BJ (cell line): ENCODE measurements around the gene MOB3A. TPM values are rescaled to one million over a fixed set of nuclear protein-coding genes. Genes with fewer than 3 reads are reported as not detected.

Source experiments
- CTCF ChIA-PET: fragments of 350-600 bp; formaldehyde crosslinking; extraction: SDS; loops from one replicate; lab custom pipeline; 2021; ENCODE audit warnings: antibody characterized with exemption, inconsistent platforms; lab: Yijun Ruan, JAX
- POLR2A ChIA-PET: fragments of 300-600 bp; sonication (Branson Sonifier 250); formaldehyde crosslinking; extraction: SDS; loops from one replicate; lab custom pipeline; 2021; ENCODE audit warnings: antibody characterized with exemption; lab: Charles Lee
- DNase-seq: peaks from one replicate; pipeline ENCODE4 v3.0.0-alpha.2; 2011; ENCODE audit warnings: low read depth
- H3K27me3 ChIP-seq: 2 replicates; pipeline ENCODE4 v1.6.0; 2011; ENCODE audit warnings: low read length; ENCODE audit not compliant: control insufficient read depth, insufficient read depth
- H3K36me3 ChIP-seq: 2 replicates; pipeline ENCODE4 v1.5.1; 2011; ENCODE audit warnings: low read length; ENCODE audit not compliant: control insufficient read depth, insufficient read depth
- H3K4me3 ChIP-seq: 2 replicates; pipeline ENCODE4 v1.5.1; 2011; ENCODE audit warnings: low read depth, mild to moderate bottlenecking, control low read depth, low read length
- polyA plus RNA-seq: library from polyadenylated mRNA; depleted of rRNA; stranded (reverse); fragments of >200 nt; gene quantifications from 2 replicates; pipeline ENCODE4 v1.2.3, GENCODE V29; 2011
- TF ChIP-seq, protein P1 (sequence below): IDR thresholded peaks from 2 replicates; pipeline ENCODE4 v1.5.1; 2011; ENCODE audit warnings: low read depth, mild to moderate bottlenecking, control low read depth, inconsistent platforms, low read length, moderate library complexity; ENCODE audit not compliant: insufficient read depth

The MOB3A gene
- polyA plus RNA-seq, 1 experiment: 50.5 TPM

DNA sequence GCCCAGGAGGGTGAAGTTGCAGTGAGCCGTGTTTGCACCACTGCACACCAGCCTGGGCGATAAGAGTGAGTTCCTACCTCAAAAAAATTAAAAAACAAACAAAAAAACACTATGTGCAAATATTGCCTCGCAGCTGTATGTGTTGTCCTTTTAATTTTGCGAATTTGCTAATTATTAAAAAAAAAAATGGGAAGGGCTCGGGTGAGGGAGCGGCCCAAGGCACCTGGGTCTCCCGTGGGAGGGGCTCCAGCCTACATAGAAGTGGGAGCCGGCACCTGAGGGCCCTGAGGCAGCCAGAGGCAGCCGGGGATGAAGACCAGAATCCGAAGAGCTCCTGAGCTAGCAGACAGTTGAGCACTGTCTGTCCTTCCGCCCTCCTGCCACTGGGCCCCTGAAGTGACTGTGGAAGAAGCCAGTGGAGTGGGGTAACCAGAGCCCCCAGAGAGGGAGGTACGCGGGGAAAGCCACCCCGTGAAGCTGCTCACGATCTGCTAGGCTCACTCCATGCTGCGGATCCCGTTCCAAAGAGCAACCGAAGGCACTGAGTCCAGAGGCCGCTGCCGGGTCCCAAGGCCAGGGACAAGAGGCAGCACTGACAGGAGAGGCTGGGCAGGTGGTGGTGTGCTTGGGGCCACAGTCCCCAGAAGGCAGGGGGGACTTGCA, 7.0 kb upstream of the MOB3A start:
- no peaks in the 10 kb centered on the region for H3K27me3 ChIP-seq
- H3K4me3 ChIP-seq: no peak overlapping the region
- TF ChIP-seq, protein P1, sequence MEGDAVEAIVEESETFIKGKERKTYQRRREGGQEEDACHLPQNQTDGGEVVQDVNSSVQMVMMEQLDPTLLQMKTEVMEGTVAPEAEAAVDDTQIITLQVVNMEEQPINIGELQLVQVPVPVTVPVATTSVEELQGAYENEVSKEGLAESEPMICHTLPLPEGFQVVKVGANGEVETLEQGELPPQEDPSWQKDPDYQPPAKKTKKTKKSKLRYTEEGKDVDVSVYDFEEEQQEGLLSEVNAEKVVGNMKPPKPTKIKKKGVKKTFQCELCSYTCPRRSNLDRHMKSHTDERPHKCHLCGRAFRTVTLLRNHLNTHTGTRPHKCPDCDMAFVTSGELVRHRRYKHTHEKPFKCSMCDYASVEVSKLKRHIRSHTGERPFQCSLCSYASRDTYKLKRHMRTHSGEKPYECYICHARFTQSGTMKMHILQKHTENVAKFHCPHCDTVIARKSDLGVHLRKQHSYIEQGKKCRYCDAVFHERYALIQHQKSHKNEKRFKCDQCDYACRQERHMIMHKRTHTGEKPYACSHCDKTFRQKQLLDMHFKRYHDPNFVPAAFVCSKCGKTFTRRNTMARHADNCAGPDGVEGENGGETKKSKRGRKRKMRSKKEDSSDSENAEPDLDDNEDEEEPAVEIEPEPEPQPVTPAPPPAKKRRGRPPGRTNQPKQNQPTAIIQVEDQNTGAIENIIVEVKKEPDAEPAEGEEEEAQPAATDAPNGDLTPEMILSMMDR: no peak
- POLR2A ChIA-PET: no interaction called here
- DNase-seq: no peak
- peaks cover 41% of the 10 kb centered on the region for H3K36me3 ChIP-seq
- CTCF ChIA-PET: no interaction called here

DNA sequence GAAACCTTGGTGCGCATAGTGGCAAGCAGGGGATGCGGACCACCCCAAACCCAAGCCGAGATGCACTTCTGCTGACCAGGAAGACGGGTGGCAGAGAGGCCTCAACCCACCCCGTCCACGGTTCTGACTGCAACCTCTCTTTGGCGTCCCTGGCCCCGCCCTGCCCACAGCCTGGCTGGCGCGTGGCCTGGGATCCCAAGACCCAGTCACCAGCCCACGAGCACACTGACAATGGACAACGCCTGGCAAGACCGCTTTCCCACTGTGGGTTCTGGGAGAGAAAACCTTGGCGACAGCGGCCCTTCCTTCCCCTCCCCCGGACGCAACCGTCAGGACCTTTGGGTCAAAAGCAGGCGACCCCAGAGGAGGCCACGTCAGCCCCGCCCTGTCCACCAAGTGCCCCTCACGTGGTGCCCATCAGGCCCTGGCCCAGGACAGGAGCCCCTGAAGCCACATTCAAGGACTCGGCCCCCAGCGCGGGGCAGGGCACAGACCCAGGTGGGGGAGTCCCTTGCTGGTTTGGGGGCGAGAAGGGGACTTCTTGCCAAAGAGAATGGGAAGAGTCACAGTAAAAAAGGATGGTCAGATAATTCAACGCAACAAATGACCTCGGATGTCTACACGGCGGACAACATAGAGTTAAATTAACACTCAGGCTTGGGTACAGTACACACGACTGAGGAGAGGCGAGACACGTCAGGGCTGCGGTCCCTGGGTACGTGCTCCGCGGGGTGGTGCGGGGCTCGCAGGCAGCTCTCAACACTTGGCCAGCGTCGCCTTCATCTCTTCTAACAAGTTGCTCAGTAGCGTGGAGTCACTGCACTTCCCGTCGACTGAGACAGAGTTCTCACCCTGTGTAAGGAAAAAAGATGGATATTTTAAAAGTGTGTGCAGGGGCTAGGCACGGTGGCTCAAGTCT, 5.5 kb upstream of the MOB3A start:
- CTCF ChIA-PET: no interaction called here
- H3K36me3 ChIP-seq: peaks cover 37% of the 10 kb centered on the region
- DNase-seq: no peak
- no peaks in the 10 kb centered on the region for H3K27me3 ChIP-seq
- TF ChIP-seq, protein P1: no peak
- no peak overlapping the region for H3K4me3 ChIP-seq
- POLR2A ChIA-PET: no interaction called here

DNA sequence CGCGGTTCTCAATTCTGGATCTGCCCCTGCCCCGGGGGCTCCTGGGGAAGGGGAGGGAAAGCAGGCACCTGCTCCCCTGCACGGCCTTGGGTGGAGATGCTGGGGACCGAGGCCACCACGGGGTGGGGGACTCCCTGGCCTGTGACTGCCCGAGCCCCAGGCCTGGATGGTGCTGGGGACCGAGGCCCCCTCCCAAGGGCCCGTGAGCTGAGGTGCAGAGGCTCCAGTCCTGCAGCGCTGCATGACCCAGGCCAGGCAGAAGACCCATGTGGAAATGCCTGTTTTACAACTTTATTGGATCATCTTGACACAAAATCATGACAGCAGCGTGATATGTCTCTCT, 4.6 kb upstream of the MOB3A start:
- no peaks in the 10 kb centered on the region for H3K27me3 ChIP-seq
- ChIA-PET CTCF (no interaction called here), POLR2A (no interaction called here)
- H3K4me3 ChIP-seq: no peak overlapping the region
- TF ChIP-seq, protein P1: no peak
- peaks cover 31% of the 10 kb centered on the region for H3K36me3 ChIP-seq
- no peak for DNase-seq

DNA sequence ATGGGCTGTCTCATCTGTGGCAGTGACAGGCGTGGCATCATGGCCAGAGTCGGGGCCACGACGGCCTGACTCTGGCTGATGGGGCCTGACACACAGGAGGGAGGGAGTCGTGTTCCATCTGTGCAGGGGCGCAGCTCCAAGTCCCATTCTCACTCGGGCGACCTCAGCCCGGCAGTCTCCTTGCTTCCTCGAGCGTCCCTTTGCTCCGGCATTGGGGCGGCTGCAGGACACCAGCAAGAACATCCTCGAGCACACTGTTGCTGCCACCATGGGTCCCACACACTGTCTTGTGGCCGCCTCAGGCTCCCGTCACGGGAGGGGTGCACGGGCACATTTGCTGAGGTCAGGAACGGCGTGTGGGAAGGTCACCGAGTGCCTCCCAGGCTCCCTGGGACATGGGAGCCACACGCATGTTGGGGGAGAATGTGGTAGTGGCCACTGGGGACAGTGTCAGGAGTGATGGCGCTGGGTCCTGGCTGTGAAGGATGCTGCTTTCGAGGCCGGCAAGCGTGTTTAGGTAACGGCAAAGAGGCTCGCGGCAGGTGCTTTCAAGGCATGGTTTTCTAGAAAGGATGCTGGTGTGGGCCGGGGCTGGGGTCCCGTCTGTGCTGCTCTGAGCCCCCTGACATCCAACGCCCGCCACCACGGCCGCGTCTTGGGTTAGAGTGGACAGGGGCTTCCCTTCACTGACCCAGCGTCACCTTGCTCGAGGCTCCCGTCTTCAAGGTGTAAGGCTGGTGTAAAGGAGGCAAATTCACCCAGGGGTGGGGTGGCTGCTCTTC, 4.0 kb upstream of the MOB3A start:
- Histone ChIP-seq H3K36me3 (peaks cover 29% of the 10 kb centered on the region), H3K4me3 (no peak overlapping the region), H3K27me3 (no peaks in the 10 kb centered on the region)
- CTCF ChIA-PET: interaction anchor here (0.9 kb wide), 1 partner anchor 80 kb away, joined by 3 read pairs; no protein-coding TSS in a partner anchor
- no peak for DNase-seq
- POLR2A ChIA-PET: no interaction called here
- TF ChIP-seq, protein P1: no peak
